H1 (cell line): ENCODE results near the gene TWIST2. TPM values are rescaled to one million over a fixed set of nuclear protein-coding genes. Genes with fewer than 3 reads are reported as not detected.

ENCODE experiments used
- CTCF ChIA-PET: fragments of 300-600 bp; sonication (Branson Sonifier 250); formaldehyde crosslinking; loops from one replicate; lab custom pipeline; 2021; ENCODE audit not compliant: partially characterized antibody; lab: Charles Lee
- POLR2A ChIA-PET: fragments of 300-600 bp; sonication (Branson Sonifier 250); formaldehyde crosslinking; loops from one replicate; lab custom pipeline; 2021; ENCODE audit warnings: inconsistent platforms; ENCODE audit not compliant: partially characterized antibody; lab: Charles Lee
- DNase-seq, 2 experiments: peaks; one replicate each; pipeline versions ENCODE4 v3.0.0 to v3.0.0-alpha.2; 2010 to 2022; ENCODE audit warnings: low spot score in 2 of 2, low read depth in 1 of 2, mixed read lengths in 1 of 2
- FAIRE-seq: peaks from 2 replicates; lab custom pipeline; 2011; peaks lifted over from hg19 to GRCh38; lab: Jason Lieb, UNC
- H2AFZ ChIP-seq: 2 replicates; pipeline ENCODE4 v1.8.1; 2012; ENCODE audit warnings: low read length, inconsistent platforms
- H2AK5ac ChIP-seq: 2 replicates; pipeline ENCODE4 v1.6.1; 2013; ENCODE audit warnings: low read depth, low read length
- H2BK120ac ChIP-seq: replicated peaks from 2 replicates; pipeline ENCODE3; 2013; ENCODE audit warnings: low read depth, low read length, inconsistent platforms
- H2BK12ac ChIP-seq: 2 replicates; pipeline ENCODE4 v1.6.1; 2013; ENCODE audit warnings: low read depth, low read length
- H2BK15ac ChIP-seq: 2 replicates; pipeline ENCODE4 v1.6.1; 2013; ENCODE audit warnings: low read length
- H2BK20ac ChIP-seq: 2 replicates; pipeline ENCODE4 v1.6.1; 2013; ENCODE audit warnings: low read length
- H2BK5ac ChIP-seq: 2 replicates; pipeline ENCODE4 v1.6.1; 2013; ENCODE audit warnings: low read depth, low read length
- H3K14ac ChIP-seq: 2 replicates; pipeline ENCODE4 v1.6.1; 2013; ENCODE audit warnings: inconsistent platforms; ENCODE audit not compliant: insufficient read length
- H3K18ac ChIP-seq: 2 replicates; pipeline ENCODE4 v1.6.1; 2013; ENCODE audit warnings: low read length; ENCODE audit errors: extremely low read depth
- H3K23ac ChIP-seq: 2 replicates; pipeline ENCODE4 v1.6.1; 2013; ENCODE audit warnings: inconsistent platforms; ENCODE audit not compliant: insufficient read length
- H3K23me2 ChIP-seq: 2 replicates; pipeline ENCODE4 v1.6.1; 2013; ENCODE audit warnings: low read depth, low read length
- H3K27ac ChIP-seq: 2 replicates; pipeline ENCODE4 v1.6.1; 2011; ENCODE audit warnings: low read depth, low read length, inconsistent platforms
- H3K27me3 ChIP-seq, 4 experiments: replicated peaks in 1 of 4; 1 replicate in 1 of 4; 2 replicates in 3 of 4; pipeline versions ENCODE4 v1.6.1 to v1.8.1; 2011 to 2013; ENCODE audit warnings: low read length in 3 of 4, mild to moderate bottlenecking in 3 of 4, inconsistent platforms in 2 of 4, mixed read lengths in 2 of 4, moderate library complexity in 1 of 4; ENCODE audit not compliant: control insufficient read depth in 3 of 4, insufficient read depth in 3 of 4; ENCODE audit errors: extremely low read depth in 1 of 4
- H3K36me3 ChIP-seq, 4 experiments: 2 replicates each; pipeline versions ENCODE4 v1.6.1 to v1.8.1; 2011 to 2013; ENCODE audit warnings: mild to moderate bottlenecking in 4 of 4, low read length in 3 of 4, moderate library complexity in 2 of 4, control low read depth in 1 of 4, inconsistent platforms in 1 of 4; ENCODE audit not compliant: insufficient read depth in 4 of 4, control insufficient read depth in 2 of 4
- H3K4ac ChIP-seq: replicated peaks from 2 replicates; pipeline ENCODE3; 2013; ENCODE audit warnings: low read length, low read depth, mixed read lengths, inconsistent platforms; ENCODE audit not compliant: insufficient read length
- H3K4me1 ChIP-seq, 4 experiments: replicated peaks in 1 of 4; 1 replicate in 1 of 4; 2 replicates in 3 of 4; pipeline versions ENCODE4 v1.6.1 to v1.8.1; 2011 to 2013; ENCODE audit warnings: low read length in 3 of 4, inconsistent platforms in 2 of 4, mixed read lengths in 1 of 4; ENCODE audit not compliant: insufficient read depth in 4 of 4, control insufficient read depth in 3 of 4
- H3K4me2 ChIP-seq, 2 experiments: 2 replicates each; pipeline versions ENCODE4 v1.6.1 to v1.8.1; 2011 to 2013; ENCODE audit warnings: low read depth in 2 of 2, low read length in 2 of 2, control low read depth in 1 of 2, inconsistent platforms in 1 of 2, mild to moderate bottlenecking in 1 of 2; ENCODE audit not compliant: insufficient read depth in 1 of 2
- H3K4me3 ChIP-seq, 4 experiments: fragments of 200-600, 300-600 bp in 1 of 4; sonication (generic), shearing (Covaris generic), sonication (Bioruptor Twin) in 1 of 4; 2 replicates each; pipeline versions ENCODE4 v1.5.1 to v1.8.1; 2011 to 2016; ENCODE audit warnings: low read length in 4 of 4, low read depth in 3 of 4, control low read depth in 2 of 4, inconsistent platforms in 2 of 4, mild to moderate bottlenecking in 2 of 4, mixed read lengths in 1 of 4, moderate library complexity in 1 of 4; ENCODE audit not compliant: insufficient read depth in 2 of 4; ENCODE audit errors: extremely low read depth in 1 of 4
- H3K56ac ChIP-seq: replicated peaks from 2 replicates; pipeline ENCODE3; 2013; ENCODE audit warnings: low read depth, mild to moderate bottlenecking, mixed read lengths, low read length, inconsistent platforms; ENCODE audit not compliant: insufficient read length
- H3K79me1 ChIP-seq: 2 replicates; pipeline ENCODE4 v1.6.1; 2013; ENCODE audit warnings: low read depth, low read length, control low read depth
- H3K79me2 ChIP-seq, 2 experiments: 2 replicates each; pipeline versions ENCODE4 v1.6.1 to v1.8.1; 2012 to 2013; ENCODE audit warnings: low read length in 2 of 2, mild to moderate bottlenecking in 2 of 2, inconsistent platforms in 1 of 2; ENCODE audit not compliant: insufficient read depth in 2 of 2, control insufficient read depth in 1 of 2
- H3K9ac ChIP-seq, 4 experiments: replicated peaks in 1 of 4; 1 replicate in 1 of 4; 2 replicates in 3 of 4; pipeline versions ENCODE4 v1.6.1 to v1.8.1; 2011 to 2013; ENCODE audit warnings: low read depth in 3 of 4, low read length in 3 of 4, control low read depth in 2 of 4, mild to moderate bottlenecking in 2 of 4, moderate library complexity in 2 of 4, inconsistent platforms in 1 of 4; ENCODE audit errors: extremely low read depth in 1 of 4
- H3K9me3 ChIP-seq, 2 experiments: 2 replicates each; pipeline versions ENCODE4 v1.6.1 to v1.8.1; 2012 to 2013; ENCODE audit warnings: mild to moderate bottlenecking in 2 of 2, moderate library complexity in 2 of 2, control low read depth in 1 of 2, inconsistent platforms in 1 of 2, low read depth in 1 of 2, low read length in 1 of 2, mixed read lengths in 1 of 2; ENCODE audit not compliant: insufficient read depth in 2 of 2
- H4K20me1 ChIP-seq, 2 experiments: replicated peaks in 1 of 2; 2 replicates each; pipeline versions ENCODE3 to v1.8.1; 2011 to 2013; ENCODE audit warnings: inconsistent platforms in 2 of 2, low read length in 2 of 2, mild to moderate bottlenecking in 1 of 2; ENCODE audit not compliant: insufficient read depth in 2 of 2, control insufficient read depth in 1 of 2
- H4K5ac ChIP-seq: 2 replicates; pipeline ENCODE4 v1.6.1; 2013; ENCODE audit warnings: low read length, low read depth, mixed read lengths, inconsistent platforms; ENCODE audit not compliant: insufficient read length
- H4K8ac ChIP-seq: 2 replicates; pipeline ENCODE4 v1.8.0; 2013; ENCODE audit warnings: mild to moderate bottlenecking, moderate library complexity, low read length, inconsistent platforms; ENCODE audit not compliant: insufficient read depth; ENCODE audit errors: extremely low read depth
- H4K91ac ChIP-seq: replicated peaks from 2 replicates; pipeline ENCODE3; 2013; ENCODE audit warnings: low read length, mixed read lengths, inconsistent platforms; ENCODE audit not compliant: insufficient read length
- CBX8 ChIP-seq: fragments of 300-800, 300-1000 bp; sonication (generic); IDR thresholded peaks from 2 replicates; pipeline ENCODE4 v1.7.1; 2016; ENCODE audit warnings: low read depth, low read length, borderline replicate concordance
- JUND ChIP-seq: IDR thresholded peaks from 2 replicates; pipeline ENCODE4 v1.6.1; 2011; ENCODE audit warnings: mild to moderate bottlenecking, improper control_type of control experiment, low read length
- MAFK ChIP-seq: IDR thresholded peaks from 2 replicates; pipeline ENCODE4 v1.6.1; 2012; ENCODE audit warnings: low read depth, mild to moderate bottlenecking, improper control_type of control experiment, low read length
- RNF2 ChIP-seq: fragments of 200-900, 300-1000 bp; sonication (generic); IDR thresholded peaks from 2 replicates; pipeline ENCODE4 v1.7.1; 2016; ENCODE audit warnings: borderline replicate concordance, low read depth, mild to moderate bottlenecking, antibody characterized with exemption, low read length; ENCODE audit not compliant: poor library complexity, severe bottlenecking; ENCODE audit errors: missing control alignments
- WGBS, 2 experiments: shearing (Covaris generic) in 1 of 2; methylation state at CpG; one replicate each; pipeline versions ENCODE4 v1.1.6 to v1.1.7; 2013 to 2015; ENCODE audit warnings: low lambda C conversion rate in 2 of 2, mixed read lengths in 2 of 2, inconsistent platforms in 1 of 2, low coverage in 1 of 2, missing lambda C conversion rate in 1 of 2; ENCODE audit not compliant: insufficient replicate concordance in 2 of 2, insufficient coverage in 1 of 2, insufficient read length in 1 of 2; ENCODE audit errors: extremely low coverage in 1 of 2, missing lambda C conversion rate in 1 of 2; 5-methylcytosine and 5-hydroxymethylcytosine counted together
- polyA plus RNA-seq, 7 experiments: library from polyadenylated mRNA; depleted of rRNA in 3 of 7; stranded (reverse) in 5 of 7; unstranded in 2 of 7; fragments of >200 nt in 5 of 7; fragments of 200-250 nt in 2 of 7; gene quantifications; 1 replicate in 5 of 7; 2 replicates in 1 of 7; 4 replicates in 1 of 7; pipeline versions ENCODE4 v1.2.1 to v1.2.3, GENCODE V29; 2011 to 2013; ENCODE audit warnings: missing spikeins in 2 of 7, mixed read lengths in 2 of 7
- total RNA-seq: library from RNA; stranded (reverse); fragmentation: NEBNext Ultra II Directional; extraction: Animal tissue kit (Norgen Biotek cat#: 25700); gene quantifications from 2 replicates; pipeline ENCODE4 v1.2.1, GENCODE V29; 2021

The TWIST2 gene
- total and polyA plus RNA-seq, 2 of the 8 experiments (the other 6 are each of a cell fraction or from before 2014, with no cell fraction given): 2.6 to 4.3 TPM

DNA sequence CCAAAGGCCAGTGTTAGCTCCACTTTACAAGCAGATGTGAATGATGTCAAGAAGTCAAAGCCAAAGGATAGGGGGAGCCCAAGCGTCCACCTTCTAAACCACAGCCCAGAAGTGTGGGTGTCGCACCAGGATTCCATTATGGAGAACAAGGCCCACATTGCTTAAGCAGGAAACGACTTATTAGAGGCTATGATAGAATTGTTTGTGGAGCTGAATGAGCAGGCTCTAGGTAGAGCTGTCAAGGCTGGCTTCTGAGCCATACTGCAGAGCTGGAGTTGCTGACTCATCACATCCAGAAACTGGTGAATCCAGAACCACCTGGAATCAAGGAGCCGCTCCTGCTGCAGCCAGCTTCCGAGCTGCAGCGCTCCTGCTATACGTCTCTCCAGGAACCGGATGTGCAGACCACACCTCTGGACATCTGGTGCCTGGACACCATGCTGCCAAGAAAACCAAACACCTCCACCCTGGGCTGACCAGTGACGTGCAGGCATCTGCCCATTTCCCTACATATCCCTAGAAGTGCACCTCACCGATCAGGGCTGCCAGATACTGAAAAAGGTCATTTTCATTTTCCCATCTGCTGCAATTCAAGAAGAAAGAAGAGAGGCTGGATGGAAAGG lies 6.2 kb upstream of the TWIST2 start:
- no peak for TF ChIP-seq RNF2
- TF ChIP-seq MAFK: peak; percentile 57
- TF ChIP-seq JUND: no peak
- no peak for TF ChIP-seq CBX8
- peaks cover 0 to 6% of the 10 kb centered on the region in 2 experiments for H4K20me1 ChIP-seq
- H3K9ac ChIP-seq: no peak overlapping the region
- no peak overlapping the region for H4K5ac ChIP-seq
- no peak overlapping the region for H3K14ac ChIP-seq
- H3K4me3 ChIP-seq: no peak overlapping the region
- no peak overlapping the region for H2AFZ ChIP-seq
- POLR2A ChIA-PET: no interaction called here
- peaks cover 0 to under 1% (median 0%) of the 10 kb centered on the region in 4 experiments; a peak in 2 of 7 replicates for H3K4me1 ChIP-seq
- H3K36me3 ChIP-seq: no peaks in the 10 kb centered on the region
- no peak overlapping the region for H3K27ac ChIP-seq
- H3K4me2 ChIP-seq: no peak overlapping the region
- FAIRE-seq (no peak), DNase-seq (peak in 1 of 2 experiments; percentile 35)
- H2BK20ac ChIP-seq: no peak overlapping the region
- no peaks in the 10 kb centered on the region for H3K79me2 ChIP-seq
- no peaks in the 10 kb centered on the region for H3K23me2 ChIP-seq
- no peak overlapping the region for H4K8ac ChIP-seq
- H3K18ac ChIP-seq: no peak overlapping the region
- no peak overlapping the region for H4K91ac ChIP-seq
- no peak overlapping the region for H2BK5ac ChIP-seq
- no peak overlapping the region for H3K4ac ChIP-seq
- H2AK5ac ChIP-seq: no peak overlapping the region
- no peak overlapping the region for H2BK120ac ChIP-seq
- H3K23ac ChIP-seq: no peak overlapping the region
- no peak overlapping the region for H2BK15ac ChIP-seq
- H3K27me3 ChIP-seq: peaks cover 10 to 34% (median 27%) of the 10 kb centered on the region in 4 experiments
- H3K79me1 ChIP-seq: no peaks in the 10 kb centered on the region
- no peak overlapping the region for H3K56ac ChIP-seq
- CTCF ChIA-PET: no interaction called here
- 78% methylated on average over 10 of the region's 10 CpGs; no CpG with 5 or more reads in 1 of the 2 experiments for WGBS, 2 experiments
- H3K9me3 ChIP-seq: no peaks in the 10 kb centered on the region
- no peak overlapping the region for H2BK12ac ChIP-seq
